CD4-positive, alpha-beta T cell treated with Interferon alpha-2 for 1 hour (primary cell): ENCODE results near the gene HOXB3.

ENCODE experiments used
- DNase-seq, 2 donors: peaks; one replicate each; pipeline ENCODE4 v3.0.0-alpha.2; 2020 to 2022

The HOXB3 gene

DNA sequence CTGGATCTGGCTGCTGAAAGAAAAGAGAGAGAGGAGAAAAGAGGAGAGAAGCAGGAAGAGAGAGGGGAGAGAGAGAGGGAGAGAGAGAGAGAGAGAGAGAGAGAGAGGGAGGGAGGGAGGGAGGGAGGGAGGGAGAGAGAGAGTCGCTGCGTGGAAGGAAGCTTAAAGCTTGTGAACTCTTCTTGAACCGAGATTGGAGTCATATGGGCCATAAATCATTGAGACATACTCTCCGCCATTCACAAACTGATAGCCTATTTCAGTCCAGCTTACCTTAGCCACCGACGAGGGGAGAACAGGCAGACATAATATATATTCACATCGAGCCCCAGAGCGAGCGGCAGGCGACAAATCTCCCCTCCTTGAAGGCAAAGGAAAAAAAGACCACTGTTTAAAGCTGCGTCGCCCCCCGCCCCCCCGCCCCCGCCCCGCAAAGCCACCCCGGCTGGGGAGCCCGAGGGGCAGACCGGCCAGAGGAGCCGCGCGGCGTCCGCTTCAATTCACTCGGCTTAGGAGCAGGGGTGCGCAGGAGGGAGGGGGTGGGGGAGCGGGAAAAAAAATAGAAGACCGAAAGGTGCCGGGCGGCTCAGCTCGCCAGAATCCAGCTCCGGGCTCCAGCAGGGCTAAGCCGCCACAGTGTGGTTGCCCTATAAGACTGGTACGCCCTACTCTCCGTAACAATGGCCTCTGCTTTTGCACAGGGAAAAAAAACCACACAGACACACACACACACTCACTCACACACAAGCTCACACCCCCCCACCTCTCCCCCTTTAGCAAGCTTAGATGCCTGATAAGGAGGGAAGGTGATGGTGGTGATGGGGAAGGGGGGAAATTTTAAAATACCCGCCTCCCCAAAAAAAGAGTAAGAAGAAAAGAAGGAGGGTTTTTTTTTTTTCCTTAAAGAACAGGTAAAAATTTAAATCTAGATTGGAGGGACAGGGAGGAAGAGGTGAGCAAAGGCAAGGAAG, 34.5 kb downstream of the HOXB3 start:
- peak in 1 of 2 donors; percentile 31 for DNase-seq

GRCh38 chr17:48554412-48555257, 35.4 kb downstream of the HOXB3 start:
- DNase-seq = no peak

DNA sequence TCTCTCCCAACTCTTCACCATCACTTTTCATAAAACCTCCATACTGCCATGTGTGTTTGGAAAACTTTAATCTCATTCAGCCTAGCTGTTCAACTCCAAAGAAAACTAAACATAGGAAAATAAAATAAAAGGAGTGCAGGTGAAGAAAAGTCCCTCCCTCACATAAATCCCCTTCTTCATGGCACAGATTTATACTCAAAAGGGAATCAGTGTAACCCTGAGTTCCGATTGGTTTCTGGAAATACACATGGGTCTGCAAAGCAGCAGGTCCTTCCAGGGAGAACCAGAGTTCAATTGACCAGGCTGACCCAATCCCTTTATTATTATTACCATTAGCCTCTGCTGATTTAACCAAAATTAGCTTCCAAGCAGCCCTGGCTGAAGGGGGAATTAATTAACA, 36.2 kb downstream of the HOXB3 start:
- DNase-seq = no peak

- no peak for DNase-seq
Measured at GRCh38 chr17:48553190-48553547, 36.9 kb downstream of the HOXB3 start.

DNA sequence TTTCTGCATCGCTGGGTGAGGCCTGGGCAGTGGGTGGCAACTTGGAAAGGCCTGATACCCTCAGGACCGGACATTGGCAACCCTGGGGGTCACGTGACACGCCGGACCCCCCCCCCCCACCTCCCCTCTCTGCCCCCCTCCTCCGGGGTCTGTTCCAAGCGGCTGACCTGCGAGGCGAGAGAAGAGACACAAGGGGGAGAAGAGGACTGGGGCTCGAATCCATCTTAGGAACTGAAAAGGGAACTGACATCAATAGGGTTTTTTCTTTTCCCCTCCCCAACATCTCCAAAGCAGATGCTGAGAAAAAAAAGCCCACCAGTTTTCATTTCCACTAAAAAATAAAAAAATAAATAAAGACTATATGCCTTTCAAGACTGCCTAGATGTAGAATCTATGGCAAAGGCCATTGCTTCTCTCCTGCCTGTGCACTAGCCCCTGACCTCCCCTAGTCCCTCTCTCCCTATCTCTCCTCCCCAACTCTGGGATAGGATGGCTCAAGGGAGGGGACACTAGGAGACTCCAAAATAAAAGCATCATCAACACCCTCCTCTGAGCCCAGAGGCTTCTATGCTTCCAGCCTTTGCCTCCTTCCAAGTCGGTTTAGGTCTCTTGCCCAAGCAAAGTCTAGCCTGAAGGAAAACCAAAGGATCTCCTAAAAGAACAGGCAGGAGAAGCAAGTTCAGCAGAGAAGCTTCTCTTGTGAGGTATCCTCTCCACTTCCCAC, 37.4 kb downstream of the HOXB3 start:
- DNase-seq = no peak

DNA sequence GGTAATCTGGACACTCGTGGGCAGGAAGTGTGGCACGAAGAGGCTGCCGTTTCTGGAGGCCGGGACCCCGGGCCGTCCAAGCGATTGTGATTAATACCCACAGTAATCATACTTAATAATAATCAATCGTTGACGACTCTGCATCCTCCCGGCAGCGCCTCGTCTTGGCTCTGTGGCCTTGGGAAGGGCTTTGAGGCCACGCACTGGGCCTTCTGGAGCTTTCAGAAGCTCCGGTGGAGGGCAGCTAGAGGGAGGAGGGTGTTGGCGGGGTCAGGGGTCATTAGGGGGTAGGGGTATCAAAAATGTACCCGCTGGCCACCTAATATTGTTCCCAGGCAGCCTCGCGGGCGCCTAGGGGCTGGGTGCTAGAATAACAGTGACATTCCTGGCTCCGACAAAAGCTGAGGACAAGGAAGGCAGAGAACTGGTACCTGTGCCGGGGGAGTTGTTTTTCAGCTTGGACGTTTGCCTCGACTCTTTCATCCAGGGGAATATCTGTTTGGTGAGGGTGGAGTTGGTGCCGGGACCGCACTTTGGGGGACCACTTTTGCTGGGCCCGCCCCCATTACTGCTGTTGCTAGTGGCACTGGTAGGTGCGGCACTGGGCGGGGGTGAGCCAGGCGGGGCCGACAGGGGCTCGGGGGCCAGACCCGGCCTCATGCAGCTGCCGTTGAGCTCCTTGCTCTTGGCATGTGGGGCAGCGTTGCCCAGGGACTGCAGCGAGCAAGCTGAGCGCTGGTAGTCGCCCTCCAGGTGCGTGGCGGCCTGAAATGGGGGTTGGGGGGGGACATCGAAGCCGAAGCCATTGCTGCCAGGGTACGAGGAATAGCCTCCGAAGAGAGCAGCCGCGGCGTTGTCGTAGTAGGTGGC, 38.2 kb downstream of the HOXB3 start:
- DNase-seq = no peak

GRCh38 chr17:48551214-48551555, 38.9 kb downstream of the HOXB3 start:
- DNase-seq = no peak

GRCh38 chr17:48550502-48551213, 39.4 kb downstream of the HOXB3 start:
- no peak for DNase-seq

- DNase-seq = no peak
Measured at GRCh38 chr17:48549914-48550501, 40.0 kb downstream of the HOXB3 start.

DNA sequence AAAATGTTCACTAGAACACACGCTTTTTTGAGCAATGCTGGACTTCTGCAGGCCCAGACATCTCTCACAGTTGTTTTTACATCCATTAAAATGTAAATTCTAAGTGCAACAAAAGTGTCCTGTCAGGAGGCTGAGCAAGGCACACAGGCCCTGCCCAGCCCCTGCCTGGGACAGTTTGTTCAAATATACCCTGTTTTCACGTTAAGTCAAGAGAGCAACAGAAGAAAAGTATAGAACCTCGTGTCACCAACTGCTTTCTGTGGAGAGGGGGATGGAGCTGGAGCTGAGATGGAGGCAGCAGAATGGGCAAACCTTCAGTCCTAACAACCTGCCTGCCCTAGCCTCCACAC, 40.8 kb downstream of the HOXB3 start:
- no peak for DNase-seq

- no peak for DNase-seq
Measured at GRCh38 chr17:48548523-48549280, 41.3 kb downstream of the HOXB3 start.

- DNase-seq = peak; percentile 37 to 70
Measured at GRCh38 chr17:48547808-48548522, 42.1 kb downstream of the HOXB3 start.

DNA sequence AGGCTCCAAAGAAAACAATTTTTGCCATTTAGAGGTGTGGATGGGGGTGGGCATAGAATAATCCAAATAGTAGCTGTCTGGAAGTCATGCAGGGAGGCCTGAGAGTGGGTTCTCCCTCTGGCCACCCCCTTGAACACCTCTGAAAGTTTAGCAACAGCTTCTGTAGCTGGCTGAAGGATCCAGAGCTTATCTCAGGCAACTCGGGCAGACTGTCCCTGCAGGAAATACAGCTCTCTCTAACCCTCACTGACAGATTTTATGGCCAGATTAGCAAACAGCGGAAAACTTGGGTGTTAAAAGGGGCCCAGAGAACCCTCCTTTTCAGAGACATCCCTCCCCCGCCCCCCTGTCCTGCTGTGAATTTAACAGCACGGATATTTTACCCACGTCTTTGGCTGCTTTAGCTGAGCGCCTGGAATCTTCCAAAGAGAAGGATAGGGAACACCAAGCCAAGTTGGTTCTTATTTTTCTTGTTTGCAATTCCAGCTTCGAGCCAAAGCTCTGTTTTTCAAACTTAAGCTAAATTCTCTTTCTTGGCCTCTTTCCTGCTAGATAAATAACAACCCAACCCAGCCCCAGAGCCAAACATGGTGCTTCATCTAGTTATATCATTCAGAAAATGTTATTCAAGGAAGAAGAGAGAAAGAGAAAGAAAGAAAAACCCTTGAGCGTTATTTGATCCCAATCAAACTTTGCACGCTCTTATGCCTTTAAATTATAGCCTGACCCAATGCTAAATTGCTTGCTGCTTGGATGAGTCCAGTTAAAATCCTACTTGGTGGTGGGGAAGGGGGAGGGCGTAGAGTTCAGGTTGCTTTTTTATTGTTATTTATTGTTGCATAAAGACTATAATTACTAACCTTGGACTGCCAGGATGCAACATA, 42.9 kb downstream of the HOXB3 start:
- no peak for DNase-seq

- DNase-seq = no peak
Measured at GRCh38 chr17:48546137-48546923, 43.7 kb downstream of the HOXB3 start.

DNA sequence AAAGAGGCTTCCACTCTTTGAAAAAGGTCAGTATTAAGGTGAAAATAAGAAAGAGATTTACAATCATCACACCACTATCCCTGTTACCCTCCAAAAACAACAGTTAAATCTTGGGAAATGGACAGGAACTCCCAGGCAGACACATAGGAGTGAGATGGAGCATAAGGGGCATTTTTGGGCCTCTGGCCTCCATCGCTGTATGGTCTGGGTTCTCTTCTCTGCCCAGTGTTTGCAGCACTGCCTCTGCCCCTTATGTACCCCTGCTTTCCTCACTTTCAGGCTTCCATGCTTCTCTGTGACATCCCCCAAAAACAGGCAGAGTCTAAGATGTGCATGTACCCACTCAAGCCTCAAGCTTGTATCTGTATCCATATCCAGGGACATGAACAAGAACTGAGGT, 44.5 kb downstream of the HOXB3 start:
- DNase-seq = no peak

- no peak for DNase-seq
Measured at GRCh38 chr17:48545022-48545375, 45.0 kb downstream of the HOXB3 start, which contains the start of gene HOXB2. TSS of gene HOXB2 (minus strand) at chr17:48545109. CDS start at chr17:48544911, 198 bp downstream.

DNA sequence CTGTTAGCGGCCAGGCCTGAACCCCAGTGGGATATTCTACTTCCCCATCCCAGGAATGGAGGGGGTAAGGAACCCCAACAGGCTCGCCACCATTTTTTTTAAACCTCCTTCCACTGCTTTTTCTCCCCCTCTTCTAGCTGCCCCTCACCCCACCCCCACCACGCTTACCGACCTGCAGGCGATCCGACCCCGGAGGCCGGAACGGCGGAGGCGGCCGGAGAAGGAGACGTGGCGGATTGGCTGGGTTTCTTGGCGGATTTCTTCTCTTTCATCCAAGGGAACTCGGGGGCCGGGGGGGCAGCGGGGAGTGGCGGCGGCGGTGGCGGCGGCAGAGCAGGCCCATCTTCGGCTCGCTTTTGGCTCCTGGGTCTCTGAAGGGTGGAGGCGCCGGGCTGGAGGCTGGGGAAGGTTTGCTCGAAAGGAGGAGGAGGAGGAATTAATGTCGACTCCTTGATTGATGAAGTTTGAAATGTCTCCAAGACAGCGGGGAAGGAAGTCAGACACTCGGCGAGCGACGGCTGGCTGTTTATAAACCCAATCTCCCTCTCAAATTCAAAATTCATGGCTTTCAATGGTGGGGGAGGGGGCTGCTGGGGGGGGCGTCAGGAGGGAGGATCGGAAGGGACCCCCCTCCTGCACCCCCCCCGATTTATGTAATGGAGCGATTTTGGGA, 45.6 kb downstream of the HOXB3 start:
- peak in 1 of 2 donors; percentile 51 for DNase-seq
